ENCODE measurements around the gene PSKH1.

The PSKH1 gene

GRCh38 chr16:67922740-67923139 is 29.7 kb downstream of the PSKH1 start:
- H2BK5ac ChIP-seq (ENCODE audit: low read depth, low read length, poor library complexity) = no peak overlapping the region
- H3K79me1 ChIP-seq (ENCODE audit: low read length) = no peaks in the 10 kb centered on the region
- H3K27me3 ChIP-seq (ENCODE audit: insufficient read depth, low read length) = no peaks in the 10 kb centered on the region
- H4K8ac ChIP-seq (ENCODE audit: low read depth, low read length) = no peak overlapping the region
- no peak overlapping the region for H3K14ac ChIP-seq (ENCODE audit: low read length)
- H3K4me2 ChIP-seq (ENCODE audit: low read length) = no peak overlapping the region
- H2BK120ac ChIP-seq (ENCODE audit: insufficient read depth, low read length, poor library complexity) = no peak overlapping the region
- no peak overlapping the region for H4K91ac ChIP-seq (ENCODE audit: low read depth, low read length)
- no peak overlapping the region for H3K27ac ChIP-seq (ENCODE audit: low read depth, low read length)
- no peaks in the 10 kb centered on the region for H3K79me2 ChIP-seq (ENCODE audit: control insufficient read depth, insufficient read depth, low read length, poor library complexity)
- WGBS (ENCODE audit: extremely low coverage, insufficient coverage, insufficient read length) = no CpG with 5 or more reads among the region's 8 CpGs
- H2AFZ ChIP-seq (ENCODE audit: insufficient read depth, low read length, poor library complexity) = no peak overlapping the region
- no peak overlapping the region for H3K9ac ChIP-seq (ENCODE audit: low read length)
- H3K4ac ChIP-seq (ENCODE audit: low read depth, low read length) = no peak overlapping the region
- no peak for DNase-seq
- H3K18ac ChIP-seq (ENCODE audit: low read length) = no peak overlapping the region
- H3K4me1 ChIP-seq (ENCODE audit: control insufficient read depth in 1 of 2, insufficient read depth in 2 of 2, low read length in 2 of 2) = peaks cover under 1% of the 10 kb centered on the region in 2 experiments
- no peak overlapping the region for H3K23ac ChIP-seq (ENCODE audit: low read length)
- H3K36me3 ChIP-seq (ENCODE audit: control insufficient read depth in 1 of 2, insufficient read depth in 2 of 2, low read length in 2 of 2) = peaks cover 20 to 25% of the 10 kb centered on the region in 2 experiments
- no peak overlapping the region for H4K12ac ChIP-seq (ENCODE audit: low read depth, low read length)
- no peak overlapping the region for H3K4me3 ChIP-seq (ENCODE audit: low read depth, low read length)
- H3K9me3 ChIP-seq (ENCODE audit: insufficient read depth, low read depth, low read length) = peaks cover 7% of the 10 kb centered on the region
- H2BK12ac ChIP-seq (ENCODE audit: low read length) = no peak overlapping the region
- H2AK5ac ChIP-seq (ENCODE audit: low read length) = no peak overlapping the region

DNA sequence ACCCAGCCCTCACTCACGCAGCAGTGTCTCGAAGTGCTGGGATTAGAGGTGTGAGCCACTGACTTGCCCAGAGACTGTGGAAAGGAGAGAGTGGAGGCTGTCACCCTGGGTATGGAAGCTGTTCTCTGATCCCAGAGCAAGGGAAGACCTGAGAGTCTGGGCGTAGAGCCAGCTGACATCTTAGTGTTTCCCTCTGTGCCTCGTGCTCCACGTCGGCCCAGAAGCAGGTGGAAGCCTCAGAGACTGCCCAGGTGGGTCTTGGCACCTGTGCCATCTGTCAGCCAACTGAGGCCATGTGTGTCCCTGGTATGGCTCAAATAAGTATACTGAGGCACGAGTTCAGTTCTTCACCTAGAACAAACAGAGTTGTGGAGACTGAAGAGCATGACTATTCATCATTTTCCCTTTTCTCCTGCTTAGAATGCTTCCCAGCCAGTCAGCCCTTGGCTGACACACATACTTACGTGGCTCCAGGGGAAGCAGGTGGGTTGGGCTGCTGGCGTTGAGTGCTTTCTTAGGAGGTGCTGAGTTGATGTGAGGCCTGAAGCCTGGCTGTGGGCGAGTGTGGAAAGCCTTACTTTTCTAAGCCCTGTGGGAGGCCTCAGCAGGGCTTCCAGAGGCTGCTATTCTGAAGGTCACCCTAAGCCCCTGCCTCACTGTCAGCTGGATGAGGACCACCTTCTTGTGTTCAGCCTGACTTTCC is 30.5 kb downstream of the PSKH1 start:
- H3K9me3 ChIP-seq (ENCODE audit: insufficient read depth, low read depth, low read length) = peaks cover 7% of the 10 kb centered on the region
- no peak overlapping the region for H2AFZ ChIP-seq (ENCODE audit: insufficient read depth, low read length, poor library complexity)
- H3K36me3 ChIP-seq (ENCODE audit: control insufficient read depth in 1 of 2, insufficient read depth in 2 of 2, low read length in 2 of 2) = peaks cover 23 to 29% of the 10 kb centered on the region in 2 experiments
- H4K12ac ChIP-seq (ENCODE audit: low read depth, low read length) = no peak overlapping the region
- no peak overlapping the region for H3K14ac ChIP-seq (ENCODE audit: low read length)
- no peak overlapping the region for H2BK5ac ChIP-seq (ENCODE audit: low read depth, low read length, poor library complexity)
- H3K4me1 ChIP-seq (ENCODE audit: control insufficient read depth in 1 of 2, insufficient read depth in 2 of 2, low read length in 2 of 2) = no peaks in the 10 kb centered on the region
- H4K8ac ChIP-seq (ENCODE audit: low read depth, low read length) = no peak overlapping the region
- H2BK120ac ChIP-seq (ENCODE audit: insufficient read depth, low read length, poor library complexity) = no peak overlapping the region
- no peak overlapping the region for H3K4me3 ChIP-seq (ENCODE audit: low read depth, low read length)
- no peak overlapping the region for H4K91ac ChIP-seq (ENCODE audit: low read depth, low read length)
- no peak overlapping the region for H3K18ac ChIP-seq (ENCODE audit: low read length)
- no peaks in the 10 kb centered on the region for H3K79me1 ChIP-seq (ENCODE audit: low read length)
- no peaks in the 10 kb centered on the region for H3K27me3 ChIP-seq (ENCODE audit: insufficient read depth, low read length)
- H3K79me2 ChIP-seq (ENCODE audit: control insufficient read depth, insufficient read depth, low read length, poor library complexity) = no peaks in the 10 kb centered on the region
- H2BK12ac ChIP-seq (ENCODE audit: low read length) = no peak overlapping the region
- no peak overlapping the region for H3K4ac ChIP-seq (ENCODE audit: low read depth, low read length)
- no peak overlapping the region for H3K27ac ChIP-seq (ENCODE audit: low read depth, low read length)
- DNase-seq = no peak
- no peak overlapping the region for H3K9ac ChIP-seq (ENCODE audit: low read length)
- no CpG with 5 or more reads among the region's 10 CpGs for WGBS (ENCODE audit: extremely low coverage, insufficient coverage, insufficient read length)
- H3K4me2 ChIP-seq (ENCODE audit: low read length) = no peak overlapping the region
- no peak overlapping the region for H3K23ac ChIP-seq (ENCODE audit: low read length)
- no peak overlapping the region for H2AK5ac ChIP-seq (ENCODE audit: low read length)

GRCh38 chr16:67924140-67924906 is 31.3 kb downstream of the PSKH1 start:
- Histone ChIP-seq H4K12ac (ENCODE audit: low read depth, low read length) (no peak overlapping the region), H3K18ac (ENCODE audit: low read length) (no peak overlapping the region), H3K9ac (ENCODE audit: low read length) (no peak overlapping the region), H3K27ac (ENCODE audit: low read depth, low read length) (no peak overlapping the region), H2BK5ac (ENCODE audit: low read depth, low read length, poor library complexity) (no peak overlapping the region), H3K4me3 (ENCODE audit: low read depth, low read length) (no peak overlapping the region), H3K14ac (ENCODE audit: low read length) (no peak overlapping the region), H3K4me1 (ENCODE audit: control insufficient read depth in 1 of 2, insufficient read depth in 2 of 2, low read length in 2 of 2) (no peaks in the 10 kb centered on the region), H3K9me3 (ENCODE audit: insufficient read depth, low read depth, low read length) (peaks cover 7% of the 10 kb centered on the region), H3K27me3 (ENCODE audit: insufficient read depth, low read length) (no peaks in the 10 kb centered on the region), H4K91ac (ENCODE audit: low read depth, low read length) (no peak overlapping the region), H2BK12ac (ENCODE audit: low read length) (no peak overlapping the region), H2AK5ac (ENCODE audit: low read length) (no peak overlapping the region), H3K36me3 (ENCODE audit: control insufficient read depth in 1 of 2, insufficient read depth in 2 of 2, low read length in 2 of 2) (peaks cover 23 to 26% of the 10 kb centered on the region in 2 experiments), H3K79me2 (ENCODE audit: control insufficient read depth, insufficient read depth, low read length, poor library complexity) (no peaks in the 10 kb centered on the region), H3K4me2 (ENCODE audit: low read length) (no peak overlapping the region), H2AFZ (ENCODE audit: insufficient read depth, low read length, poor library complexity) (no peak overlapping the region), H3K4ac (ENCODE audit: low read depth, low read length) (no peak overlapping the region), H4K8ac (ENCODE audit: low read depth, low read length) (no peak overlapping the region), H2BK120ac (ENCODE audit: insufficient read depth, low read length, poor library complexity) (no peak overlapping the region), H3K23ac (ENCODE audit: low read length) (no peak overlapping the region), H3K79me1 (ENCODE audit: low read length) (no peaks in the 10 kb centered on the region)
- DNase-seq = no peak
- WGBS (ENCODE audit: extremely low coverage, insufficient coverage, insufficient read length) = no CpG with 5 or more reads among the region's 10 CpGs

DNA sequence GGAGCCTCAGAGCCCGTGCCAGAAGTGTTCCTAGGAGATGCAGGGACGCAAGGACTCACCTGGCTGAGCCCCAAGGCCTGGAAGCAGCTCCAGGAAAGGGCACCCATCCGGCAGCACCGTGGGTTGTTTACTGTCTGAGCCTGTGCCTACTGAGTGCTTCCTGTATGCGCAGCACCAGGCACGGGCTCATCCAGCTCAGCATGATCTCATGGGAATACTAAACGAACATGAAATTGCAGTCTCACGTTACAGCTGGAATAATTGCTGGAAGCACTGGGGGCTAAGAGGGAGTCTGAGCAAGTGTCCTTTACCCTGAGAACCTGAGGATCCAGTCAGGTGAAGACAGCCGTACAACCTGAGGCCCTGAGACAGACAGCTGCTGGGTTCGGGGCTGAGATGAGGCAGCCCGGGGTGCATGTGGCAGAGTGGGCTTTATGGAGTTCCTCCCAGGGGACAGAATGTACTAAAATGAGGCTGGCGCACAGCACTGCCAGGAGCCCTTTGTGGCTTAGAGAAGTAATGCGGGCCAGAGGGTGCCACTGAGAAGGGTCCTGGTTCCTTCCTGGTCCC is 33.2 kb downstream of the PSKH1 start:
- H3K18ac ChIP-seq (ENCODE audit: low read length) = no peak overlapping the region
- H2AFZ ChIP-seq (ENCODE audit: insufficient read depth, low read length, poor library complexity) = no peak overlapping the region
- H3K9me3 ChIP-seq (ENCODE audit: insufficient read depth, low read depth, low read length) = peaks cover 6% of the 10 kb centered on the region
- H2BK120ac ChIP-seq (ENCODE audit: insufficient read depth, low read length, poor library complexity) = no peak overlapping the region
- no peak overlapping the region for H3K23ac ChIP-seq (ENCODE audit: low read length)
- H2AK5ac ChIP-seq (ENCODE audit: low read length) = no peak overlapping the region
- H3K27ac ChIP-seq (ENCODE audit: low read depth, low read length) = no peak overlapping the region
- H3K4me2 ChIP-seq (ENCODE audit: low read length) = no peak overlapping the region
- no peak overlapping the region for H2BK5ac ChIP-seq (ENCODE audit: low read depth, low read length, poor library complexity)
- no peak overlapping the region for H4K91ac ChIP-seq (ENCODE audit: low read depth, low read length)
- peaks cover 18 to 20% of the 10 kb centered on the region in 2 experiments for H3K36me3 ChIP-seq (ENCODE audit: control insufficient read depth in 1 of 2, insufficient read depth in 2 of 2, low read length in 2 of 2)
- H4K8ac ChIP-seq (ENCODE audit: low read depth, low read length) = no peak overlapping the region
- no peak overlapping the region for H3K4me3 ChIP-seq (ENCODE audit: low read depth, low read length)
- no peaks in the 10 kb centered on the region for H3K27me3 ChIP-seq (ENCODE audit: insufficient read depth, low read length)
- no peak for DNase-seq
- no peak overlapping the region for H3K14ac ChIP-seq (ENCODE audit: low read length)
- no peak overlapping the region for H3K9ac ChIP-seq (ENCODE audit: low read length)
- H3K79me1 ChIP-seq (ENCODE audit: low read length) = no peaks in the 10 kb centered on the region
- H3K4ac ChIP-seq (ENCODE audit: low read depth, low read length) = no peak overlapping the region
- no peak overlapping the region for H4K12ac ChIP-seq (ENCODE audit: low read depth, low read length)
- no peak overlapping the region for H2BK12ac ChIP-seq (ENCODE audit: low read length)
- no peaks in the 10 kb centered on the region for H3K4me1 ChIP-seq (ENCODE audit: control insufficient read depth in 1 of 2, insufficient read depth in 2 of 2, low read length in 2 of 2)
- no CpG with 5 or more reads among the region's 13 CpGs for WGBS (ENCODE audit: extremely low coverage, insufficient coverage, insufficient read length)
- H3K79me2 ChIP-seq (ENCODE audit: control insufficient read depth, insufficient read depth, low read length, poor library complexity) = no peaks in the 10 kb centered on the region

All from trophoblast cell (in vitro differentiated cells and primary cell).